ENCODE measurements around the gene PIK3AP1.

Gene PIK3AP1

GRCh38 chr10:96606216-96606615 lies 114.1 kb downstream of the PIK3AP1 start:
- no peak for TF ChIP-seq EZH2phosphoT487 (IDR thresholded peaks at IDR 0.05; ENCODE audit: borderline replicate concordance)
- no peak for TF ChIP-seq CTCF (conservative IDR thresholded peaks at IDR 0.05; ENCODE audit: low read length)
- H3K27me3 ChIP-seq (ENCODE audit: insufficient read depth, low read length, poor library complexity, severe bottlenecking), result no peaks in the 10 kb centered on the region
- peaks cover 6% of the 10 kb centered on the region for H3K4me1 ChIP-seq (ENCODE audit: insufficient read depth, low read length, poor library complexity, severe bottlenecking)
- no peak overlapping the region for H3K9ac ChIP-seq (ENCODE audit: low read depth, low read length, poor library complexity, severe bottlenecking)
- no peaks in the 10 kb centered on the region for H3K79me2 ChIP-seq (ENCODE audit: insufficient read depth, low read length)
- H3K9me3 ChIP-seq (ENCODE audit: insufficient read depth, low read depth, low read length), result no peaks in the 10 kb centered on the region
- peaks cover 50% of the 10 kb centered on the region; the same call in 1 of the 2 replicates for H3K36me3 ChIP-seq (ENCODE audit: insufficient read depth, low read length)
- H4K20me1 ChIP-seq (ENCODE audit: insufficient read depth, low read length, poor library complexity, severe bottlenecking), result no peaks in the 10 kb centered on the region
- H3K4me3 ChIP-seq (ENCODE audit: low read length, poor library complexity, severe bottlenecking), result no peak overlapping the region
- no peaks in the 10 kb centered on the region for H3K9me2 ChIP-seq (replicated peaks; ENCODE audit: low read depth, low read length)
- H2AFZ ChIP-seq (ENCODE audit: low read length), result no peak overlapping the region
- no peaks in the 10 kb centered on the region for H3F3A ChIP-seq (ENCODE audit: low read depth)
- no peak overlapping the region for H3K4me2 ChIP-seq (ENCODE audit: low read depth, low read length, poor library complexity, severe bottlenecking)

- H3K4me2 ChIP-seq (ENCODE audit: low read depth, low read length, poor library complexity, severe bottlenecking), result no peak overlapping the region
- no peaks in the 10 kb centered on the region for H3K27me3 ChIP-seq (ENCODE audit: insufficient read depth, low read length, poor library complexity, severe bottlenecking)
- H4K20me1 ChIP-seq (ENCODE audit: insufficient read depth, low read length, poor library complexity, severe bottlenecking), result no peaks in the 10 kb centered on the region
- H3F3A ChIP-seq (ENCODE audit: low read depth), result no peaks in the 10 kb centered on the region
- H2AFZ ChIP-seq (ENCODE audit: low read length), result no peak overlapping the region
- no peak overlapping the region for H3K4me3 ChIP-seq (ENCODE audit: low read length, poor library complexity, severe bottlenecking)
- H3K79me2 ChIP-seq (ENCODE audit: insufficient read depth, low read length), result no peaks in the 10 kb centered on the region
- no peaks in the 10 kb centered on the region for H3K9me2 ChIP-seq (replicated peaks; ENCODE audit: low read depth, low read length)
- no peak for TF ChIP-seq CTCF (conservative IDR thresholded peaks at IDR 0.05; ENCODE audit: low read length)
- no peak for TF ChIP-seq EZH2phosphoT487 (IDR thresholded peaks at IDR 0.05; ENCODE audit: borderline replicate concordance)
- no peaks in the 10 kb centered on the region for H3K4me1 ChIP-seq (ENCODE audit: insufficient read depth, low read length, poor library complexity, severe bottlenecking)
- peaks cover 45% of the 10 kb centered on the region; the same call in 1 of the 2 replicates for H3K36me3 ChIP-seq (ENCODE audit: insufficient read depth, low read length)
- no peak overlapping the region for H3K9ac ChIP-seq (ENCODE audit: low read depth, low read length, poor library complexity, severe bottlenecking)
- no peaks in the 10 kb centered on the region for H3K9me3 ChIP-seq (ENCODE audit: insufficient read depth, low read depth, low read length)
Observed at GRCh38 chr10:96600337-96600736, 120.0 kb downstream of the PIK3AP1 start.

- Histone ChIP-seq H3K4me3 (ENCODE audit: low read length, poor library complexity, severe bottlenecking) (no peak overlapping the region), H3K27me3 (ENCODE audit: insufficient read depth, low read length, poor library complexity, severe bottlenecking) (no peaks in the 10 kb centered on the region), H3K4me1 (ENCODE audit: insufficient read depth, low read length, poor library complexity, severe bottlenecking) (no peaks in the 10 kb centered on the region), H3K79me2 (ENCODE audit: insufficient read depth, low read length) (no peaks in the 10 kb centered on the region), H3K9me3 (ENCODE audit: insufficient read depth, low read depth, low read length) (no peaks in the 10 kb centered on the region), H3K9ac (ENCODE audit: low read depth, low read length, poor library complexity, severe bottlenecking) (no peak overlapping the region), H3K9me2 (replicated peaks; ENCODE audit: low read depth, low read length) (no peaks in the 10 kb centered on the region), H3F3A (ENCODE audit: low read depth) (no peaks in the 10 kb centered on the region), H3K36me3 (ENCODE audit: insufficient read depth, low read length) (peaks cover 50% of the 10 kb centered on the region; the same call in 1 of the 2 replicates), H2AFZ (ENCODE audit: low read length) (no peak overlapping the region), H3K4me2 (ENCODE audit: low read depth, low read length, poor library complexity, severe bottlenecking) (no peak overlapping the region), H4K20me1 (ENCODE audit: insufficient read depth, low read length, poor library complexity, severe bottlenecking) (no peaks in the 10 kb centered on the region)
- no peak for TF ChIP-seq CTCF (conservative IDR thresholded peaks at IDR 0.05; ENCODE audit: low read length)
- no peak for TF ChIP-seq EZH2phosphoT487 (IDR thresholded peaks at IDR 0.05; ENCODE audit: borderline replicate concordance)
Observed at GRCh38 chr10:96598846-96599245, 121.5 kb downstream of the PIK3AP1 start.

All from Loucy (cell line).